Right ventricle myocardium superior (tissue), 1 donor: ENCODE results near the gene UGT2B17. TPM values are rescaled to one million over a fixed set of nuclear protein-coding genes. Genes with fewer than 3 reads are reported as not detected.
"Not testable (repeated sequence)": the region's sequence is repeated elsewhere in the genome, so short reads cannot be mapped to it uniquely, and the experiment has no call there.

Experiments
- ATAC-seq: fragments of 200-7000 bp; cut with Tn5 transposase; one replicate; pipeline ENCODE4 v1.9.1; 2020; ENCODE audit warnings: mild to moderate bottlenecking; ENCODE audit not compliant: poor library complexity
- DNase-seq: peaks from one replicate; pipeline ENCODE4 v3.0.0-alpha.2; 2020
- intact Hi-C: fragments of 100-400 bp; cut with DNase I; formaldehyde crosslinking; loops from one replicate; pipeline ENCODE4 v1.11.2; 2022
- long read RNA-seq: library from polyadenylated mRNA; unstranded; transcript quantifications from one replicate; pipeline ENCODE4 v2.0.0, GENCODE V29; 2021
- total RNA-seq: library from RNA; stranded (reverse); fragmentation: NEBNext Ultra II Directional; extraction: Animal tissue kit (Norgen Biotek cat#: 25700); gene quantifications from one replicate; pipeline ENCODE4 v1.2.1, GENCODE V29; 2021
- donor health status: DM: no; HTN: yes; CAD: no; lungs with severe emphysema.

UGT2B17 gene
- not detected for total RNA-seq
- long read RNA-seq, result 0 reads

DNA sequence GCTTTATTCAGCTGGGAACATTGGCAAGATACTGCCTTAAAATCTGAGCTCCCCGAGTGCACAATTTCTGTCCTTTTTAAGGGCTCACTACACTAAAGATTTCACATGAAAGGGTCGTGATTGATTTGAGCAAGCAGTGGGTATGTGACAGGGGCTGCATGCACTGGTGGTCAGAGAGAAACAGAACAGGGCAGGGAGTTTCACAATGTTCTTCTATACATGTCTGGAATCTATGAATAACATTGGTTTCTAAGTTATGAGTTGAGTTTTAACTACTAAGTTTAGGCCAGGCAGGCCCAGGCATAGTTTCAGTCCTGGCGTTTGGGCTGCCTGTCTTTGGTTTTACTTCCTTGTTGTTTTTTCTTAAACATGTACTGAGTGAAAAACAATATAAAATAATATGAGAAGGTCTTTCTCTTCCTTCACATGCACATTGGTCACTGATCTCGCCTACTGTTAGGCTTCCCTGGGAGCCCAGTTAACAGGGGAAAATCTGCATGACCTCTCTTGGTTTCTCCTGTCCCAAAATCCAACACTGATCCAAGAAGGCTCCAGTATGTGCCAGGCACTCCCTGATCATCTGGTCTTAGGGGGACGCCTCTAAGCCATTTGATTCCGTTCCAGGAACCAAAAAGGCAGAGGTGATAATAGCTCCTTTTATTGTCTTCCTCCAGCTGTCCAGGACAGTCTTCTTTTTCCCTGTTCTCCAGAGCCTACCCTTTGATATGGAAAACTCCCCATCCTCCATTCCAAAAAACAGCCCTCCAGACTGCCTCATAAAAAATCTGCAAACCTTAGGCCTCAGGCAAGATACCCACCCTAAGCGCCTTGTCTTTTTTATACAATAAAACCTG is at the start of gene UGT2B17:
TSS of gene UGT2B17 (minus strand) at position 51 of the 854 bp plus-strand sequence. CDS start 7,838 bp downstream, outside the sequence.
- ATAC-seq, result no peak
- DNase-seq, result no peak
- intact Hi-C loops, result no loop called here

DNA sequence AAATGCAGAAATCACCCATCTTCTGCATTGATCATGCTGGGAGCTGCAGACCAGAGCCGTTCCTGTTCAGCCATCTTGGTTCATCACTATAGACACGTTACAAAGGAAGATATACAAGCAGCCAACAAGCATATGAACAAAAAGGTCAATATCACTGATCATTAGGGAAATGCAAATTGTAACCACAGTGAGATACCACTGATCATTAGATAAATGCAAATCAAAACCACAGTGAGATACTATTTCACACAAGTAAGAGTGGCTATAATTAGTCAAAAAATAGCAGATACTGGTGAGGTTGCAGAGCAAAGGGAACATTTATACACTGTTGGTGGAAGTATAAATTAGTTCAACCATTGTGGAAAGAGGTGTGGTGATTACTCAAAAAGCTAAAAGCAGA is 46.6 kb upstream of the UGT2B17 start:
- intact Hi-C loops, ATAC-seq, DNase-seq: not testable (repeated sequence)

DNA sequence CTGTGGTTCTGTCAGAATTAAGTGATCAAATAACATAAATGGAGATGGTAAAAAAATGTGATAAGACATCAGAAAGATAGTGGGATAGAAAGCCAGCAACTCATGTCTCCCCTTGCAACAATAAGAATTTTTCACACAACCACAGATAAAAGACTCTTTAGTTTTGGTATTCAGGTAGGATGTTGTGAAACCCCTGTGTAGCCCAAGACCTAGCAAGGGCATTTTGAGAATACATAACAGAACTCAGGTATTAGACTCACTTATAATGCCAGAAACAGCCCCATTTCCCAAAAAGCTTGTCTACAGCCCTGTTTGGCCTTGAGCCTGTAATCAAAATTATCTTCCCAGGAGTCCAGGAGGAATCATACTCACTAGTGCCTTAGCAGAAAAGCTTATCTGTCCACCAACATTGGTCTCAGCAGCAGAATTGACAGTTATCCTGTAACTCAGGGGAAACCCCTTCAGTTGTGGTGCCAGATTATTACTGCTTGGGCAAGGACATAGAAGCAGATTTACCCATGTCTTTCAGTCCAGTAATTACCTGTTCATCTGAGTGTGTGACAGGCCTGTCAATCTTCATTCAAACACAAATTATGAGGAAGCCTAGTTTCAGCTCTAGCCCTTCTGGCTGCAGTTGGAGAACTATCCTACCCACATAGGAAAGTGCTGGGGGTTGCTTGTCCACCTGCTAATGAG is 41.0 kb upstream of the UGT2B17 start:
- ATAC-seq (no peak), DNase-seq (no peak)
- intact Hi-C loops, result no loop called here

DNA sequence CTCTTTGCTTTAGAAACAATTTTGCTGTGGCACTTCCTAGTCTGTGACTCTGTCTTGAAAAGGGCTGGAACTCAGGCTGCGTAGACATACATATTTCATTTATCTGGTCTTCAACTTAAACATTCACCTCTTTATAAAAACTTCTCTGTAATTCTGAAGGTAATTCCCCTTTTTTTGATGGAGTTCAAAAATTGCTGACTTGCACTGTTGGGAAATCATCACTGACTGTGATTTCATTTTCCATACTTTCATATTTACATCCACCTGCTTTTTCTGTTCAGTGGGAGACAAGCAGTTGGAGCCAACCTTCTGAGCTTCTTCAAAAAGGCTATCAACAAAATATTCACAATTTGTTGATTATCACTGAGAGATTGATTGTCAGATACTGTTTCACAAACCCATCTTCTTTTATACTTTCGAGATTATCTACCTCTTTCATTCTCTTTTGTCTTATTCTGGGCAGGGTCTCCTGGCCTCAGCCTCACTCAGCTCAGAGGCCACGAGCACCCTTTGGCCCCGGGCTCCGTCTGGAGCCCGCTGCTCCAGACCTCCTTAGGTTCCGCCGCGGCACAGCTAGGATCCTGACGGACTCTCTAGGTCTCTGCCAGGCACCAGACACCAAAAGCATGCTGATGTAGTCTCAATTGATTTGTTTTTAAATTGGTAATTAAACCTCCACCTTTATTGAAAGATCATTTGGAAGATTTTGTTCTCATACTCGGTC is 39.7 kb upstream of the UGT2B17 start:
- DNase-seq (no peak), ATAC-seq (no peak)
- intact Hi-C loops, result no loop called here

DNA sequence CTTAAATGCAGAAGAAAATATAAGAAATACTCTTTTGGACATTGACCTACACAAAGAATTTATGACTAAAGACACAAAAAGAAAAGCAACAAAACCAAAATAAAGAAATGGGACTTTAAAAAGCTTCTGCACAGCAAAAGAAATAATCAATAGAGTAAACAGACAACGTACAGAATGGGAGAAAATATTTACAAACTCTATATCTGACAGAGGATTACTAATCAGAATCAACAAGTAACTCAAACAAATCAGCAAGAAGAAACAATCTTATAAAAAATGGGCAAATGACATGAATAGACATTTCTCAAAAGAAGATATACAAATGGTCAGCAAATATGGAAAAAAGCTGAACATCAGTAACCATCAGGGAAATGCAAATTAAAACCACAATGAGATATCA is 37.6 kb upstream of the UGT2B17 start:
- ATAC-seq (no peak), DNase-seq (no peak)
- intact Hi-C loops, result no loop called here

DNA sequence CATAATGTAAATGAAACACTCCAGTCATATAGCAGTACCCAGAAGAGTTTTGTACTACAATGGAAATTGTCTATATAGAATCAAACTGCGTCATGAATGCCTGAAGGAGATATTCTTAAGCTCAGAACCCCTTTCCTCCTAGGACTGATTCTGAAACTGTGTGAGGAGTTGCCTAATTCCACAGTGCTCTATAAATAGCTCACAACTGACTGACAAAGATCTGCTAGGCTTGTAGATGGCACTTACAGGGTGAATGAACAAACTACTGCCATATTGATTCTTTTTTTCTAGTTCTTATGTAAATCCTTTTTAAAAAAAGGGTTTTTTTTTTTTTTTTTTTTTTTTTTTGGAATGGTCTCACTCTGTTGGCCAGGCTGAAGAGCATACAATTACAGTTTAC is 30.1 kb upstream of the UGT2B17 start:
- intact Hi-C loops, result no loop called here
- ATAC-seq (peak; percentile 52), DNase-seq (no peak)

DNA sequence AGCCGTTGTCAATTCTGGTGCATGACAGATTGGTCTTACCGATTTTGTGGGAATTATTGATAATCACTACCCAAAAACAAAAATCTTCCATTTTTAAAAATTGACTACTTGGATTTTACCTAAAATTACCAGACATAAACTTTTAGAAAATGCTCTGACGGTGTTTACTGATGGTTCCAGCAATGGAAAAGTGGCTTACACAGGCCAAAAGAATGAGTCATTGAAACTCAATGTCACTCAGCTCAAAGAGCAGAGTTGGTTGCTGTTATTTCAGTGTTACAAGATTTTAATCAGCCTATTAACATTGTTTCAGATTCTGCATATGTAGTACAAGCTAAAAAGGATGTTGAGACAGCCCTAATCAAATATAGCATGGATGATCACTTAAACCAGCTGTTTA is 23.0 kb upstream of the UGT2B17 start:
- ATAC-seq (no peak), DNase-seq (no peak)
- intact Hi-C loops, result no loop called here

DNA sequence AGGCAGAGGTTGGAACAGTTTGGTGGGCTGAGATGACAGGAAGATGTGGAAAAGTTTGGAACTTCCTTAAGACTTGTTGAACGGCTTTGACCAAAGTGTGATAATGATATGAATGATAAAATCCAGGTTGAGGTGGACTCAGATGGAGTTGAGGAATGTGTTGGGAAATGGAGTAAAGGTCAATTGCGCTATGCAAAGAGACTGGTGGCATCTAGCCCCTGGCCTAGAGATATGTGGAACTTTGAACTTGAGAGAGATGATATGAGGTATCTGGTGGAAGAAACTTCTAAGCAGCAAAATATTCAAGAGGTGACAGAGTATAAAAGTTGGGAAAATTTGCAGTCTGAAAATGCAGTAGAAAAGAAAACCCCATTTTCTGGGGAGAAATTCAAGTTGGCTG is 21.4 kb upstream of the UGT2B17 start:
- no peak for DNase-seq
- intact Hi-C loops, result no loop called here
- no peak for ATAC-seq

DNA sequence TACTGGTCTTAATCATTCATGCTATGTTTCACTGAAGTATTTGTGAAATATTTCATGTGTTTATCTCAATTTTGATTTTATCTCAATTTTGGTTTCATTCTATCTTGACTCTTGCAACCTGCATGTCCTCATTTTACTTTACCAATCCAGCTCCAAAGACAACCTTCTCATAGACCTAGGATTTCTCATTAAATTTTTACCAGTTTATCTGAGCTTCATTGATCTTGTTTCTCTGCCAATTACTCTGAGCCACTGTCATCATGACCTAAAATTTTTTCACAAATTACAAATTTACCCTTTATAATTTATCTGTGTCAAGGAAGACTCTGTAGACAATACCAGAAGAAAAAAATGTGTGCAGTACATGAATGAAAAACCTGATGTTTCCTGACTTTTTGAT is 18.6 kb upstream of the UGT2B17 start:
- ATAC-seq, result no peak
- no peak for DNase-seq
- intact Hi-C loops, result no loop called here

DNA sequence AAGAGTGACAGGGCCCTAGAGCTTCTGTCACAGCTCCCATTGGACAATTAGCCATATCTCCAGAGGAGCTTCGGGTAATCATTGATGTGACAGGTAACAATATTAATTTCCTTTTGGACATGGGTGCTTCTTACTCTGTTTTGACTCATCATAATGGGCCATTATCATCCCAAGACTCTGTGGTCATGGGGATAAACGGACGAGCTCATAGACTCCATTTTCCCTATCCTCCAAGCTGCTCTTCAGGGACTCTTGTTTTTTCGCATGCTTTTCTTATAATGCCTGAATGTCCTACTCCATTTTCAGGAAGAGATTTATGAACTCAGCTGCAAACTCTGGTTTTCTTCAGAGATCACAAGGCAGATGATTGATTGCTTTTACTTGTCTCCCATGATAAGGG is 17.0 kb upstream of the UGT2B17 start:
- DNase-seq (no peak), ATAC-seq (no peak)
- intact Hi-C loops, result no loop called here

DNA sequence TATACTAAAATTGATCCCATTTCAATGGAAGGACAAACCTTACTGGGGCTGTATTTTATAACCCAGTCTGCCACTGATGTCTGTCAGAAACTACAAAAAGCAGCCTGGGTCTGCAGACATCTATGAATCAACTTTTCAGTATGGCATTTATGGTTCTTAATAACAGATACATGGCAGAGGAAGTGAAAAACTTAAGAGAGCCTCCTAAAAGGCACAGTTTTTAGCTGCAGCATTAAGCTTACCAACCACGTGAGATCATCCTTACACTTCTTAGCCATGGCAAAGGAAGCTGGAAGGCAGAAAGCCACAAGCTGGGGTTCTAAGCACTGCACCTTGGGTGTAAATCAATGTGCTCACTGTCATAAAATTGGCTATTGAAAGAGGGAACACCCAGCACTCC is 16.6 kb upstream of the UGT2B17 start:
- intact Hi-C loops, result no loop called here
- DNase-seq, result no peak
- ATAC-seq, result no peak

DNA sequence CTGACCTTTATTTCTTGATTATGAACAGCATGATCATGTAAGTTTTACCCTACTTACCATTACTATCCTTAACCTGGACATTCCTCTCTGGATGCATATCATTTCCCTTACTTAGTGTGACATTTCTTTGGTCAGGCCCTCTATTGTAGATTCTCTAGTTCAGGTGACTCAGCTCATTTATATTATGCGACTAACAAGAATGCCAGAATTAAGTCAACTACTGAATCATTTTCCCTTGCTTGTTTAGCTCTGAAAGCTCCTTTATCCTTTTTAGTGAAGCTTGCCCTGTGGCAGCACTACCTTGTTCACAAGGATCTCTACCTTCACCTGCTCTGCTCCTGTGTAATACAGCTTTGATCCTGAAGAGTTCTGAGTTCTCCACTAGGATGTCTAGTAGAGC is 15.1 kb upstream of the UGT2B17 start:
- ATAC-seq (no peak), DNase-seq (no peak)
- intact Hi-C loops, result no loop called here

DNA sequence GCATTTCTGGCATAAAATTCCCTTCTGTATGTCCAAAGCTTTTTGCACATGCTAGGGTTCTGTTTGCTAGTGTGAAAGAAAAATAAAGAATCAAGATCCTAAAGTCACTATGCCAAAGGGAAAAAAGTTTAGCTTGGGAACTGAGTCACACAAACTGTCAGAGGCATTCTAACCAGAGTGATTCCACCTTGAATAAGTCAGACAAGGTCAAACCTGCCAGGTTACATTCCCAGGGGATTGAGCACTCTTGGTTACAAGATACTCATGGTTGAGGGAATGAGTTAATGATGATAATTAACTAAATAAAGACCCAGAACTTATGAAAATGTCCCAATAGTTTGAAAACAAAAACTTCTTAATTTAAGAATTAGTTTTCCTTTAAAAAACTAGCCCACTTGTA is 13.7 kb upstream of the UGT2B17 start:
- DNase-seq (no peak), ATAC-seq (no peak)
- intact Hi-C loops, result no loop called here

DNA sequence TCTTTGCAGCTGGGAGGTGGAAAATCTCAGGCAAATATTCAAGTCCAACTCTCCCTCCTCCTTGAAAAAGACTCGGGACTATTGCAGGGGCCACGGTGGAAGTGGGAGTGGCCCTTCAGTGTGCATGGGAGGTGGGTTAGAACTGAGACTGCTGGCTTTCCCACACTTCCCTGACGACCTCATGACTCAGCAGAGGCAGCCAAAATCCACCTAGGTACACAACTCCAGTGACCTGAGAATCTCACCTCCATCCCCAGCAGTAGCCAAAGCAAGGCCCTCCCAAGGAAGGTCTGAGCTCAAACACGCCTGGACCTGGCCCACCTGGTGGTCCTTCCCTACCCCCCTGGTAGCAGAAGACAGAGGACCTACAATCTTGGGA is 6.2 kb upstream of the UGT2B17 start:
- DNase-seq (no peak), ATAC-seq (no peak)
- intact Hi-C loops, result no loop called here

DNA sequence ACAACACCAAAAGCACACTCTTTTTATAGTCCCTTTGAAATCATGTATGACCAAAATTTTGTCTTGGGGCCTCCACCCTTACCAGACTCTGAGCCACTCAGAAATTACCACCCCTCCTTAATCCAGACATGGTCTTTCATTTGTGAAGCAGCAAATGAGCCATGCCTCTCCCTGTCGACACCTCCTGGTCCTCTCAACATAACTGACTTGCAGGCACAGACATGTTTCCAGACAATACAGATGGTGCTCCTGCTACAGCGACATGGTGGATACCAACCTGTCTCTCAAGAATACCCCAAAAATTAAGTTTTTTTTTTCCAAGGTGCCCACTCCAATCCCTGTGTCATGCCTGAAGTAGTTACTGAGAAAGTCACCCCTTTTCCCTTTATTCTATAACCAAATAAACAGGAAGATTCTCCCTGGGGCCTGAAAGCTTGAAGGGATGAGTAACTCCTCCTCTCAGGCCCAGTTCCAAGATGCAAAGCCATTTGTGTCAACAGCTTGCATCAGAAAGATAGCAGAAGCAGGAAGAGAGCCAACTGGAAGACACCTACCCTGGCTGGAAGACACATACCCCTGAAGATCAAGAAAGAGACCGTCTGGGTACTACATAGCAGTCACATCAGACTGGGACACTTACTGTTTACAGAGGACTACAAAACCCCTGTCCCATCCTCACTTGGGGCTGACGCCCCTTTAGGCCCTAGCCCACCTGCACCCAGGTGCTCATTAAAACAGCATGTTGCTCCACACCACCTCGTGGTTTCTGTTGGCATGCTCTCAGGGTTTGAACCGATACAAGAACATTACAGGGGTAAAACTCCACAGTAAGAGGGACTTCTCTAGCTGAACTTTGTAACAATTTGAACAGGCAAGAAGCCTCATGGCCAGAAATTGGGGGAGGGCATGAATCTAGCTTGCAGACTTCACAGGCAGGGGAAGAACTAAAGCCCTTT is 5.5 kb upstream of the UGT2B17 start:
- ATAC-seq (no peak), DNase-seq (no peak)
- intact Hi-C loops, result no loop called here

DNA sequence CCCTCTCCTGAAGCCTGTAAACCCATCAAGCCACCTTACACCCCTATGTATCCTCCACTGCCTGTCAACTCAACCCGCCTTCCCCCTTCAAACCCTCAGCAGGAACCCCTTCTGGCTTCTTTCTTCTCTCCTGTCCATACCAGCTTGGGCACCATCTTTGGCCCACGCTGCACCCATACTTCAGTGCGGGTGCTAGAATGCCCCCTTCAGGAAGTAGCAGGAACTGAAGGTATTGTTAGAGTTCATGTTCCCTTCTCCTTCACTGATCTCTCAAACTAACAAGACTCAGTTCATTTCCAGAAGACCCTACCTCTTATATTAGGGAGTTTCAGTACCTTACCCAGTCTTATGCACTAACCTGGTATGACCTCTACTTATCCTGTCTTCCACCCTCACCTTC is 1.5 kb upstream of the UGT2B17 start:
- intact Hi-C loops, result no loop called here
- ATAC-seq (no peak), DNase-seq (no peak)

DNA sequence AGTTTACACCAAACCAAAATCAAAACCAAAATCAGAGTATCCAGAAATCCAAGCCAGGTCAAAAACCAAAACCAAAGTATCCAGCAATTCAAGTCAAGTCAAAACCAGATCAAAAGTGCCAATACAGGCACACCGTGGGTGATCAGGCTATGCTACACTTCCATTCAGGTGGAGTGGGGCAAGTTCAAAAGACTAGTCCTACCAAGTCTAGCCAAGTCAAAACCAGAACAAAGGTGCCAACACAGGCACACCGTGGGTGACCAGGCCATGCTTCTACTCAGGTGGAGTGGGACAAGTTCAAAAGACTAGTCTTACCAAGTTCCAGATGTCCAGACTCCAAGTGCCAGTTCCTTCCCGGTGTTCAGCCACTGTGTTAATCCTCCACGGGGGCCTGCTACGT is 486 bp downstream of the UGT2B17 start:
- intact Hi-C loops, DNase-seq, ATAC-seq: not testable (repeated sequence)

DNA sequence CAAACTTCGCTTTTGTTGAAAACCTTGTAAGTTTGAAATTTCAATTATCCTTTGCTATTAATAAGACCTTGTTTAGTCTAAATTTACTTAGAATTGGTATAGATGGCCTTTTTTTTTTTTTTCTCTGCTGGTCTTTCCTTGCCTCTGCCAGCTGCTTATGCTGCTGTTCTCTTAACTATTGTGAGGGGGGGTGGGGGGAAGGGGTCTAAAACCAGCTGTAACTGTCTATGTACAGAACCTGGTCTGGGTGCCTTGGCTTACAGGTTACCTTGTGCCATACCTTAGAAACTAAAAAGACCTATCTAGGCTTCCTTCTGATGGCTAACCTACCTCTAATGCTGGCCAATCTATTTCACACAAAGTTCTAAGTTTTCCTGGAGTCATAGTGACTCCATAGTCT is 1.0 kb downstream of the UGT2B17 start:
- no peak for ATAC-seq
- no peak for DNase-seq
- intact Hi-C loops, result no loop called here
